ENCODE measurements around the gene ATP6AP1. TPM values are rescaled to one million over a fixed set of nuclear protein-coding genes. Genes with fewer than 3 reads are reported as not detected.

ATP6AP1 gene
- total and polyA plus RNA-seq, 2 donors (not counting 3 experiments of a cell fraction or from before 2014, with no cell fraction given), result 145 to 322 TPM

DNA sequence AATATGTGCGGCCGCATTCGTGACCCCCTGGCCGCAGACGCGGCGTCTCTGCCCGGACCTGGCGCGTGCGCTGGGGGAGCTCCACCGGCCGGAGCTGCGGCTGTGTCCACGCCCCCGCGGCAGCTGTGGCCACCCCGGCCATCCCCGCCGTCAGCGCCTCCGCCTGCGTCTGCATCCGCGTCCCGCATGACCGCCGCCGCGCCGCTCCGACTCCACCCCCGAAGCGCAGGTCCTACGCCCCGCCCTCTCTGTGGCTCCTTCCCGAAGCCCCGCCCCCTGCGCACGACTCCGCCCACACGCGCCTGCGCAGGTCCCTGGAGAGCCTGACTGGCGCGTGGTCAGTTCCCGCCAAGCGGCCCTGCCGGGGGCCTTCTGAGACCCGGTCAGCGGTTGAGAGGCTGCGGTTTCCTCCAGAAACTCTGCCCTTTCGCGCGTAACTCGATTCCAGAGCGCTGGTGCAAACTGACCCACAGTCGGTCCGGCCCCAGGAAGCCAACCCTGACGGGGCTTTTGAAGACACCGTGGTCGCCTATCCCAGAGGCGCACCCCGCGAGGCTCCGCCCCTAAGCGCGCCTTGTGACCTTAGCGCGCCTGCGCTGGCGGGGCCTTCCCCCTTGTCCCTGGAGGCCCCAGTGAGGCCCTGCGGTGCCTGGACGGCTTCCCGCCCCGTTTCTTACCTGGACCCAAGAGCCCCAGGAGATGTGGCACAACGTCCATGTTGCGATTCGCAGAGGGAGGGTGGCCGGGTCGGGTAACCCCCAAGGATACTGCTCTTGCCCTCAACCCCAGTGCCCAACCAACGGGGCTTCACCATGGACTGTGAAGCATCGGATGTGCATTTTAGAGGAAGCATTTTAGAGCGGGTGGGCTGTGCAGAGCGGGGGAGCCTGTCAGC lies 50.5 kb downstream of the ATP6AP1 start, which contains the start of gene LAGE3:
TSS of gene LAGE3 (minus strand) at position 554 of the 895 bp plus-strand sequence. CDS start at position 188, 366 bp downstream.
- peak; percentile 92 for DNase-seq (ENCODE audit: low read depth, low spot score)
- BruUV-seq (replicated peaks), result no TSS peak
- FAIRE-seq, result peak; percentile 84
- Histone ChIP-seq H3K27ac (ENCODE audit: insufficient read depth, low read depth, low read length) (peak within 1 kb of the TSS; percentile 41), H3K9me1 (replicated peaks; ENCODE audit: control insufficient read depth, extremely low read depth, insufficient read depth, low read length) (no peaks in the 10 kb centered on the region), H3K79me2 (ENCODE audit: control insufficient read depth, insufficient read depth, low read length) (no peaks in the 10 kb centered on the region), H3K9ac (replicated peaks; ENCODE audit: extremely low read depth, insufficient read depth, low read length) (peak within 1 kb of the TSS; percentile 47), H3K9me3 (replicated peaks; ENCODE audit: control insufficient read depth, insufficient read depth, low read length) (no peaks in the 10 kb centered on the region), H3K36me3 (ENCODE audit: control insufficient read depth in 2 of 2, extremely low read depth in 1 of 2, insufficient read depth in 2 of 2, low read length in 2 of 2) (no peaks in the 10 kb centered on the region), H2AFZ (ENCODE audit: low read depth, low read length) (peak within 1 kb of the TSS; percentile 76), H3K4me1 (ENCODE audit: control insufficient read depth, extremely low read depth, insufficient read depth, low read length) (peaks cover 9% of the 10 kb centered on the region), H4K20me1 (replicated peaks; ENCODE audit: control insufficient read depth, extremely low read depth, insufficient read depth, low read length) (no peaks in the 10 kb centered on the region), H3K27me3 (ENCODE audit: control insufficient read depth in 2 of 2, insufficient read depth in 2 of 2, low read length in 2 of 2) (no peaks in the 10 kb centered on the region), H3K4me2 (ENCODE audit: insufficient read depth, low read length) (peak within 1 kb of the TSS; percentile 76), H3K4me3 (replicated peaks in 1 of 3; ENCODE audit: insufficient read depth in 1 of 3, low read depth in 1 of 3, low read length in 3 of 3) (peak within 1 kb of the TSS; percentile 39 to 56 (median 48))
- intact Hi-C loops (cut with micrococcal nuclease) (loop anchor here (2.0 to 5.0 kb wide), 3 partner anchors 20 to 38 kb away; partner anchors contain the start of genes FAM3A, FAM50A and PLXNA3), dilution Hi-C loops (cut with MboI; ENCODE audit: extremely low pct_ligation_motif_present, low sequenced_read_pairs) (no loop called here)
- TF ChIP-seq POLR2A (IDR thresholded peaks at IDR 0.05; ENCODE audit: low read depth, low read length), result peak; percentile 25
- TF ChIP-seq, protein P1, sequence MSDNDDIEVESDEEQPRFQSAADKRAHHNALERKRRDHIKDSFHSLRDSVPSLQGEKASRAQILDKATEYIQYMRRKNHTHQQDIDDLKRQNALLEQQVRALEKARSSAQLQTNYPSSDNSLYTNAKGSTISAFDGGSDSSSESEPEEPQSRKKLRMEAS (IDR thresholded peaks at IDR 0.05; ENCODE audit: insufficient read depth, insufficient read length), result peak; percentile 47
- peak; percentile 58 for TF ChIP-seq POLR2AphosphoS5 (IDR thresholded peaks at IDR 0.05; ENCODE audit: insufficient read depth, low read depth, low read length)
- TF ChIP-seq GATA2 (IDR thresholded peaks at IDR 0.05; ENCODE audit: insufficient read depth, insufficient read length, low read depth, low read length), result no peak
- CTCF ChIA-PET, result no interaction called here
- POLR2A ChIA-PET, result interaction anchor here (0.7 to 1.1 kb wide), 3 partner anchors 8 to 57 kb away, joined by 3 to 7 read pairs (median 7); partner anchors contain the start of gene SLC10A3

DNA sequence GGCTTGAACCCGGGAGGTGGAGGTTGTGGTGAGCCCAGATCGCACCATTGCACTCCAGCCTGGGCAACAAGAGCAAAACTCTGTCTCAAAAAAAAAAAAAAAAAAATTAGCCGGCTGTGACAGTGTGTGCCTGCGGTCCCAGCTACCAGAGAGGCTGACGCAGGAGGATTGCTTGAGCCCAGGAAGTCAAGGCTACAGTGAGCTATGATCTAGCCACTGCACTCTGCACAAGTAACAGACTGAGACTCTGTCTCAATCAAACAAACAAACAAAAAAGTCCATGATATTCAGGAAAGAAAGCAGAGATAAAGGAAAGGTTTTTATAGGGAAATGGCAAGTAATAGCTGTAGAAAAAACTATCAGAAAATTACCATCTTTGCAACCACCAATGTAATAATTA lies 52.7 kb downstream of the ATP6AP1 start:
- Histone ChIP-seq H3K36me3 (ENCODE audit: control insufficient read depth in 2 of 2, extremely low read depth in 1 of 2, insufficient read depth in 2 of 2, low read length in 2 of 2) (no peaks in the 10 kb centered on the region), H3K4me3 (replicated peaks in 1 of 3; ENCODE audit: insufficient read depth in 1 of 3, low read depth in 1 of 3, low read length in 3 of 3) (no peak overlapping the region), H4K20me1 (replicated peaks; ENCODE audit: control insufficient read depth, extremely low read depth, insufficient read depth, low read length) (no peaks in the 10 kb centered on the region), H3K9me1 (replicated peaks; ENCODE audit: control insufficient read depth, extremely low read depth, insufficient read depth, low read length) (no peaks in the 10 kb centered on the region), H3K27ac (ENCODE audit: insufficient read depth, low read depth, low read length) (no peak overlapping the region), H3K4me1 (ENCODE audit: control insufficient read depth, extremely low read depth, insufficient read depth, low read length) (peaks cover 12% of the 10 kb centered on the region), H3K9ac (replicated peaks; ENCODE audit: extremely low read depth, insufficient read depth, low read length) (no peak overlapping the region), H3K79me2 (ENCODE audit: control insufficient read depth, insufficient read depth, low read length) (peaks cover 10% of the 10 kb centered on the region), H3K27me3 (ENCODE audit: control insufficient read depth in 2 of 2, insufficient read depth in 2 of 2, low read length in 2 of 2) (no peaks in the 10 kb centered on the region), H3K9me3 (replicated peaks; ENCODE audit: control insufficient read depth, insufficient read depth, low read length) (no peaks in the 10 kb centered on the region), H3K4me2 (ENCODE audit: insufficient read depth, low read length) (no peak overlapping the region), H2AFZ (ENCODE audit: low read depth, low read length) (no peak overlapping the region)
- DNase-seq (ENCODE audit: low read depth, low spot score) (no peak), FAIRE-seq (no peak)
- no TSS peak for BruUV-seq (replicated peaks)
- no peak for TF ChIP-seq EZH2 (IDR thresholded peaks at IDR 0.05; ENCODE audit: borderline replicate concordance, low read depth, low read length, severe bottlenecking)
- TF ChIP-seq POLR2A (IDR thresholded peaks at IDR 0.05; ENCODE audit: low read depth, low read length), result no peak
- TF ChIP-seq, protein P2, sequence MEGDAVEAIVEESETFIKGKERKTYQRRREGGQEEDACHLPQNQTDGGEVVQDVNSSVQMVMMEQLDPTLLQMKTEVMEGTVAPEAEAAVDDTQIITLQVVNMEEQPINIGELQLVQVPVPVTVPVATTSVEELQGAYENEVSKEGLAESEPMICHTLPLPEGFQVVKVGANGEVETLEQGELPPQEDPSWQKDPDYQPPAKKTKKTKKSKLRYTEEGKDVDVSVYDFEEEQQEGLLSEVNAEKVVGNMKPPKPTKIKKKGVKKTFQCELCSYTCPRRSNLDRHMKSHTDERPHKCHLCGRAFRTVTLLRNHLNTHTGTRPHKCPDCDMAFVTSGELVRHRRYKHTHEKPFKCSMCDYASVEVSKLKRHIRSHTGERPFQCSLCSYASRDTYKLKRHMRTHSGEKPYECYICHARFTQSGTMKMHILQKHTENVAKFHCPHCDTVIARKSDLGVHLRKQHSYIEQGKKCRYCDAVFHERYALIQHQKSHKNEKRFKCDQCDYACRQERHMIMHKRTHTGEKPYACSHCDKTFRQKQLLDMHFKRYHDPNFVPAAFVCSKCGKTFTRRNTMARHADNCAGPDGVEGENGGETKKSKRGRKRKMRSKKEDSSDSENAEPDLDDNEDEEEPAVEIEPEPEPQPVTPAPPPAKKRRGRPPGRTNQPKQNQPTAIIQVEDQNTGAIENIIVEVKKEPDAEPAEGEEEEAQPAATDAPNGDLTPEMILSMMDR (IDR thresholded peaks at IDR 0.05; ENCODE audit: extremely low read depth in 1 of 2, insufficient read depth in 1 of 2, low read depth in 1 of 2, low read length in 2 of 2), result no peak
- TF ChIP-seq POLR2AphosphoS5 (IDR thresholded peaks at IDR 0.05; ENCODE audit: insufficient read depth, low read depth, low read length), result no peak
- TF ChIP-seq, protein P1 (IDR thresholded peaks at IDR 0.05; ENCODE audit: insufficient read depth, insufficient read length), result no peak
- TF ChIP-seq JUN (IDR thresholded peaks at IDR 0.05; ENCODE audit: borderline replicate concordance, insufficient read depth, insufficient read length, low read depth), result no peak
- TF ChIP-seq FOS (IDR thresholded peaks at IDR 0.05; ENCODE audit: borderline replicate concordance, insufficient read depth, low read length), result no peak
- intact Hi-C loops (cut with micrococcal nuclease) (no loop called here), dilution Hi-C loops (cut with MboI; ENCODE audit: extremely low pct_ligation_motif_present, low sequenced_read_pairs) (no loop called here)
- POLR2A ChIA-PET, result no interaction called here
- CTCF ChIA-PET, result interaction anchor here (1.0 kb wide), 1 partner anchor 46 kb away, joined by 3 read pairs; no protein-coding TSS in a partner anchor
